Thyroid gland (tissue), 4 donors: ENCODE data around the gene DZIP1.

ENCODE experiments used
- POLR2A ChIP-seq, 2 donors: fragments of 450-650 bp; IDR thresholded peaks; one replicate each; pipeline ENCODE4 v1.6.1; 2017; ENCODE audit warnings: antibody characterized with exemption in 2 of 2, mild to moderate bottlenecking in 2 of 2, moderate library complexity in 1 of 2
- TF ChIP-seq, protein P1 (sequence below), 6 experiments: fragments of 200-600 bp in 3 of 6; fragments of 450-650 bp in 3 of 6; sonication (generic) in 3 of 6; IDR thresholded peaks; one replicate each; pipeline ENCODE4 v1.5.1; 2016 to 2019; ENCODE audit warnings: antibody characterized with exemption in 6 of 6, mild to moderate bottlenecking in 2 of 6, inconsistent platforms in 1 of 6, moderate library complexity in 1 of 6

DNA sequence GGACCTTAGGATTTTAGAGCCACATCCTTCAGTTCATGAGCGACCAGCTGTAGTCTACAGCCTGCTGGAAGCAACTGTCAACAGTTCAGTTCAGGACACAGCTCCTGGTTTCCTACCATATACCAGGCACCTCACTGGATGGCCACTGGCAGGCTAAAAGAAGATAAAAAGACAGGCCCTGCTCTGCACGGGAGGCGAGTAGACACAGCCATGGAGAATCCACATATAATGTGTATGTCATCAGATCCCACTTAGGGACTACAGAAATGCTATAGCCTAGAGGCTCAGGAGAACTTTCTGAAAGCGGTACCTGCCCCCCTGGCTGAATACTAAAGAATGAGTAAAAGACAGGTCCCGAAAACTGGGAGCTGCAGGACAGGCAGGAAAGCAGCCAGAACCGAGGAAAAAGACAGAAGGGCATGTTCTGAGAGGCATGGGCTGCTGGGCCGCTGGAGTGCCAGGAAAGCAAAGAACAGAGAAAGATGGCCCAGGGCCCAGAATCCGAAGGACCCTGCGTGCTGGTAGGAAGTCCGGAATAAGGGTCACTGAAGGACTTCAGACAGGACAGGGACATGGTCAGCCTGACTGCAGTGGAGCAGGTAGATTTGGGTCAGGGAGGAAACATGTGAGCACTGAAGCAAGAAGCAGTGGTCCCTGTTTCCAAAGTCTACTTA, 23.5 kb downstream of the DZIP1 start:
- TF ChIP-seq, protein P1, sequence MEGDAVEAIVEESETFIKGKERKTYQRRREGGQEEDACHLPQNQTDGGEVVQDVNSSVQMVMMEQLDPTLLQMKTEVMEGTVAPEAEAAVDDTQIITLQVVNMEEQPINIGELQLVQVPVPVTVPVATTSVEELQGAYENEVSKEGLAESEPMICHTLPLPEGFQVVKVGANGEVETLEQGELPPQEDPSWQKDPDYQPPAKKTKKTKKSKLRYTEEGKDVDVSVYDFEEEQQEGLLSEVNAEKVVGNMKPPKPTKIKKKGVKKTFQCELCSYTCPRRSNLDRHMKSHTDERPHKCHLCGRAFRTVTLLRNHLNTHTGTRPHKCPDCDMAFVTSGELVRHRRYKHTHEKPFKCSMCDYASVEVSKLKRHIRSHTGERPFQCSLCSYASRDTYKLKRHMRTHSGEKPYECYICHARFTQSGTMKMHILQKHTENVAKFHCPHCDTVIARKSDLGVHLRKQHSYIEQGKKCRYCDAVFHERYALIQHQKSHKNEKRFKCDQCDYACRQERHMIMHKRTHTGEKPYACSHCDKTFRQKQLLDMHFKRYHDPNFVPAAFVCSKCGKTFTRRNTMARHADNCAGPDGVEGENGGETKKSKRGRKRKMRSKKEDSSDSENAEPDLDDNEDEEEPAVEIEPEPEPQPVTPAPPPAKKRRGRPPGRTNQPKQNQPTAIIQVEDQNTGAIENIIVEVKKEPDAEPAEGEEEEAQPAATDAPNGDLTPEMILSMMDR (IDR thresholded peaks at IDR 0.05): no peak
- TF ChIP-seq POLR2A (IDR thresholded peaks at IDR 0.05): no peak
